Smooth muscle cell (in vitro differentiated cells): Measurements from ENCODE around the gene C3orf18. TPM values are rescaled to one million over a fixed set of nuclear protein-coding genes. Genes with fewer than 3 reads are reported as not detected.

Experiments
- DNase-seq: peaks from one replicate; lab custom pipeline; 2025; ENCODE audit not compliant: unreplicated experiment; lab: John Stamatoyannopoulos, UW
- H2AFZ ChIP-seq: fragments of 200-600 bp; sonication (generic); 2 replicates; pipeline ENCODE4 v1.6.0; 2016; ENCODE audit warnings: antibody characterized with exemption, low read depth, mild to moderate bottlenecking
- H3F3A ChIP-seq: fragments of 200-600 bp; sonication (generic); 2 replicates; pipeline ENCODE4 v1.6.0; 2017; ENCODE audit warnings: antibody characterized with exemption, low read depth
- H3K27ac ChIP-seq: fragments of 200-600 bp; sonication (generic); 2 replicates; pipeline ENCODE4 v1.5.1; 2016; ENCODE audit warnings: low read depth, mild to moderate bottlenecking
- H3K27me3 ChIP-seq: fragments of 200-600 bp; sonication (generic); 2 replicates; pipeline ENCODE4 v1.6.1; 2016; ENCODE audit warnings: low read depth, mild to moderate bottlenecking
- H3K36me3 ChIP-seq: fragments of 200-600 bp; sonication (generic); 2 replicates; pipeline ENCODE4 v1.5.1; 2016; ENCODE audit warnings: low read depth
- H3K4me1 ChIP-seq: fragments of 200-600 bp; sonication (generic); 2 replicates; pipeline ENCODE4 v1.5.1; 2016; ENCODE audit warnings: low read depth
- H3K4me2 ChIP-seq: fragments of 200-600 bp; sonication (generic); 2 replicates; pipeline ENCODE4 v1.6.0; 2016; ENCODE audit warnings: mild to moderate bottlenecking
- H3K4me3 ChIP-seq: fragments of 200-600 bp; sonication (generic); 2 replicates; pipeline ENCODE4 v1.5.1; 2016; ENCODE audit warnings: mild to moderate bottlenecking
- H3K79me2 ChIP-seq: fragments of 200-600 bp; sonication (generic); 2 replicates; pipeline ENCODE4 v1.6.0; 2016; ENCODE audit warnings: low read depth, mild to moderate bottlenecking
- H3K9ac ChIP-seq: fragments of 200-600 bp; sonication (generic); 2 replicates; pipeline ENCODE4 v1.6.0; 2016; ENCODE audit warnings: low read depth
- H3K9me3 ChIP-seq: fragments of 200-600 bp; sonication (generic); replicated peaks from 2 replicates; pipeline ENCODE4 v1.5.1; 2016; ENCODE audit warnings: low read depth
- H4K20me1 ChIP-seq: fragments of 200-600 bp; sonication (generic); 2 replicates; pipeline ENCODE4 v1.6.0; 2016; ENCODE audit warnings: low read depth
- WGBS: methylation state at CpG from one replicate; pipeline ENCODE4 v1.1.7; 2016; ENCODE audit warnings: low lambda C conversion rate; 5-methylcytosine and 5-hydroxymethylcytosine counted together
- polyA plus RNA-seq: library from polyadenylated mRNA; unstranded; fragments of >200 nt; fragmentation: Nextera tagmentation; extraction: Ambion mirVana; gene quantifications from 2 replicates; pipeline ENCODE4 v1.2.1, GENCODE V29; 2016
- total RNA-seq: library from RNA; depleted of rRNA; stranded (reverse); fragments of >200 nt; gene quantifications from 2 replicates; pipeline ENCODE4 v1.2.3, GENCODE V29; 2014
- TF ChIP-seq, protein P1 (sequence below): fragments of 200-600 bp; sonication (generic); IDR thresholded peaks from 2 replicates; pipeline ENCODE4 v1.5.1; 2017; ENCODE audit warnings: borderline replicate concordance, mild to moderate bottlenecking, antibody characterized with exemption; ENCODE audit not compliant: insufficient read depth, poor library complexity, severe bottlenecking

The C3orf18 gene
- total and polyA plus RNA-seq, 2 experiments from 2014 or later, result 8.7 to 20.0 TPM

- DNase-seq, result no peak
- peaks cover 9% of the 10 kb centered on the region for H3K4me1 ChIP-seq
- 76% methylated on average over 9 of the region's 9 CpGs for WGBS
- no peaks in the 10 kb centered on the region for H3K79me2 ChIP-seq
- TF ChIP-seq, protein P1, sequence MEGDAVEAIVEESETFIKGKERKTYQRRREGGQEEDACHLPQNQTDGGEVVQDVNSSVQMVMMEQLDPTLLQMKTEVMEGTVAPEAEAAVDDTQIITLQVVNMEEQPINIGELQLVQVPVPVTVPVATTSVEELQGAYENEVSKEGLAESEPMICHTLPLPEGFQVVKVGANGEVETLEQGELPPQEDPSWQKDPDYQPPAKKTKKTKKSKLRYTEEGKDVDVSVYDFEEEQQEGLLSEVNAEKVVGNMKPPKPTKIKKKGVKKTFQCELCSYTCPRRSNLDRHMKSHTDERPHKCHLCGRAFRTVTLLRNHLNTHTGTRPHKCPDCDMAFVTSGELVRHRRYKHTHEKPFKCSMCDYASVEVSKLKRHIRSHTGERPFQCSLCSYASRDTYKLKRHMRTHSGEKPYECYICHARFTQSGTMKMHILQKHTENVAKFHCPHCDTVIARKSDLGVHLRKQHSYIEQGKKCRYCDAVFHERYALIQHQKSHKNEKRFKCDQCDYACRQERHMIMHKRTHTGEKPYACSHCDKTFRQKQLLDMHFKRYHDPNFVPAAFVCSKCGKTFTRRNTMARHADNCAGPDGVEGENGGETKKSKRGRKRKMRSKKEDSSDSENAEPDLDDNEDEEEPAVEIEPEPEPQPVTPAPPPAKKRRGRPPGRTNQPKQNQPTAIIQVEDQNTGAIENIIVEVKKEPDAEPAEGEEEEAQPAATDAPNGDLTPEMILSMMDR, result no peak
- H3K4me3 ChIP-seq, result no peak overlapping the region
- no peaks in the 10 kb centered on the region for H3K9me3 ChIP-seq
- H3K36me3 ChIP-seq, result no peaks in the 10 kb centered on the region
- no peak overlapping the region for H3K4me2 ChIP-seq
- peaks cover 23% of the 10 kb centered on the region for H3K27me3 ChIP-seq
- H2AFZ ChIP-seq, result no peak overlapping the region
- no peaks in the 10 kb centered on the region for H3F3A ChIP-seq
- no peak overlapping the region for H3K27ac ChIP-seq
- no peak overlapping the region for H3K9ac ChIP-seq
- H4K20me1 ChIP-seq, result no peaks in the 10 kb centered on the region
These were observed 32.7 kb downstream of the C3orf18 start for GRCh38 chr3:50534681-50535330.

DNA sequence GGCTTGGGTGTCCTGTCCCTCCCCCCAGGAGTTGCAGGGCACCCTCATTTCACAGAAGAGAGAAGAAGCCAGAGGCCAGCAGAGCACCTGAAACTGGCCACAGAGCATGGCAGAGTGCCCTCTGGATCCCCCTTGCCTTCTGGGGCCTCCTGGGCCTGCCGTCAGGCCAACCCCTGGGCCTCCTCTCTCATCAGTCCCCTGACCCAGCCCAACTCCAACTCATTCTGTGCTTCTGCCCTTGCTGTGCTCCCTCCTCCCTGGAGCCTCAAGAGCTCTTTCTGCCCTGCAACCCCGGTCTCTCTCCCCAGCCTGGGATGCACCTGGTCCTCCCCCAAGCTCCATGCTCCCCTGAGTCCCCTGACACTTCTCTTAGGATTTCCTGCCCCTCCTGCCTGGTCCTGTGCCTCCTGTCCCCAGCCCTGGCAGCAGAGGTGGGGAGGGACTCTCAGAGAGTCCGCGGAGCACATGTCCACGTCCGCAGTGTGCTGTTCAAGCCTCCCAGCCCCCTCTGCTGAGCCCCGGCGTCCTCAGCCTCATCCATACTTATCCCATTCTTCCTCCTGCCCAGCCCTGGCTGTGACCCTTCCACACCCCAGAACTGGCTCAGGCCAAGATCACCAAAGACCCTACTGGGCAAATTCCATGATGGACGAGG lies 33.6 kb downstream of the C3orf18 start:
- peaks cover 5% of the 10 kb centered on the region for H3K4me1 ChIP-seq
- no peak for DNase-seq
- no peaks in the 10 kb centered on the region for H3K79me2 ChIP-seq
- peaks cover 26% of the 10 kb centered on the region for H3K27me3 ChIP-seq
- no peaks in the 10 kb centered on the region for H3K36me3 ChIP-seq
- TF ChIP-seq, protein P1, result no peak
- no peaks in the 10 kb centered on the region for H3K9me3 ChIP-seq
- WGBS, result 88% methylated on average over 9 of the region's 9 CpGs
- H3K9ac ChIP-seq, result no peak overlapping the region
- H3K4me2 ChIP-seq, result no peak overlapping the region
- no peaks in the 10 kb centered on the region for H3F3A ChIP-seq
- no peak overlapping the region for H2AFZ ChIP-seq
- no peak overlapping the region for H3K27ac ChIP-seq
- H3K4me3 ChIP-seq, result no peak overlapping the region
- no peaks in the 10 kb centered on the region for H4K20me1 ChIP-seq

GRCh38 chr3:50533316-50533715 lies 34.2 kb downstream of the C3orf18 start:
- WGBS, result 76% methylated on average over 13 of the region's 13 CpGs
- H3K4me2 ChIP-seq, result no peak overlapping the region
- H3K36me3 ChIP-seq, result no peaks in the 10 kb centered on the region
- no peak overlapping the region for H3K9ac ChIP-seq
- no peaks in the 10 kb centered on the region for H3K9me3 ChIP-seq
- no peak for DNase-seq
- no peaks in the 10 kb centered on the region for H4K20me1 ChIP-seq
- no peak overlapping the region for H3K27ac ChIP-seq
- H3K4me1 ChIP-seq, result no peaks in the 10 kb centered on the region
- TF ChIP-seq, protein P1, result no peak
- H2AFZ ChIP-seq, result no peak overlapping the region
- H3K27me3 ChIP-seq, result peaks cover 22% of the 10 kb centered on the region
- no peaks in the 10 kb centered on the region for H3K79me2 ChIP-seq
- H3K4me3 ChIP-seq, result no peak overlapping the region
- no peaks in the 10 kb centered on the region for H3F3A ChIP-seq
